ENCODE data around the gene ARHGAP25. TPM values are rescaled to one million over a fixed set of nuclear protein-coding genes. Genes with fewer than 3 reads are reported as not detected.

The ARHGAP25 gene
- total and polyA plus RNA-seq, 2 of the 4 experiments (the other 2 are of a cell fraction) = 0.29 to 0.36 TPM

GRCh38 chr2:68855550-68855949 lies 120.9 kb downstream of the ARHGAP25 start:
- Histone ChIP-seq H3K4me2 (ENCODE audit: low read depth, low read length) (no peak overlapping the region), H3K18ac (ENCODE audit: low read depth, low read length) (no peak overlapping the region), H2BK120ac (ENCODE audit: low read depth, low read length) (peak overlapping the region; percentile 21; the same call in 1 of the 2 replicates), H3K27me3 (ENCODE audit: control insufficient read depth, insufficient read depth, low read length) (no peaks in the 10 kb centered on the region), H3K4ac (ENCODE audit: low read depth, low read length) (peak overlapping the region; percentile 38; the same call in 1 of the 2 replicates), H2AK9ac (replicated peaks; ENCODE audit: low read depth, low read length, poor library complexity) (no peak overlapping the region), H3K56ac (ENCODE audit: extremely low read depth, insufficient read depth, low read length) (no peak overlapping the region), H3K9me1 (ENCODE audit: insufficient read depth, low read length) (peaks cover 12% of the 10 kb centered on the region; the same call in 1 of the 2 replicates), H2AK5ac (ENCODE audit: low read depth, low read length) (0 out of 2 replicates have a peak overlapping the region, but pooled peaks have one; percentile 17), H4K20me1 (ENCODE audit: insufficient read depth, low read length) (no peaks in the 10 kb centered on the region), H3K4me3 (ENCODE audit: insufficient read depth, low read depth, low read length) (no peak overlapping the region), H3K36me3 (ENCODE audit: control insufficient read depth, insufficient read depth, low read length) (no peaks in the 10 kb centered on the region), H3K23ac (ENCODE audit: low read depth, low read length) (no peak overlapping the region), H3K27ac (ENCODE audit: insufficient read depth, low read length) (no peak overlapping the region), H4K91ac (ENCODE audit: insufficient read depth, low read depth, low read length) (no peak overlapping the region), H3K9me3 (ENCODE audit: control insufficient read depth, insufficient read depth, low read length) (no peaks in the 10 kb centered on the region), H2BK15ac (ENCODE audit: low read depth, low read length) (no peak overlapping the region), H2AFZ (replicated peaks; ENCODE audit: low read length, poor library complexity) (no peak overlapping the region), H4K8ac (ENCODE audit: low read depth in 2 of 2, low read length in 2 of 2) (no peak overlapping the region), H4K5ac (ENCODE audit: low read depth, low read length) (no peak overlapping the region), H2BK20ac (ENCODE audit: low read depth, low read length) (no peak overlapping the region; the same call in none of the 2 replicates), H2BK5ac (ENCODE audit: low read depth, low read length, poor library complexity, severe bottlenecking) (no peak overlapping the region), H3K14ac (replicated peaks; ENCODE audit: low read depth, low read length) (no peak overlapping the region), H3K79me1 (ENCODE audit: low read depth in 1 of 2, low read length in 2 of 2) (no peaks in the 10 kb centered on the region), H3K4me1 (ENCODE audit: control insufficient read depth, insufficient read depth, low read length) (peaks cover 10% of the 10 kb centered on the region), H3K9ac (ENCODE audit: low read depth, low read length) (no peak overlapping the region)
- ChIA-PET POLR2A (ENCODE audit: unreplicated experiment) (interaction anchor here (0.6 kb wide), 1 partner anchor 21 kb away, joined by 4 read pairs; no protein-coding TSS in a partner anchor), CTCF (interaction anchor here (0.7 kb wide), 1 partner anchor 892 kb away, joined by 3 read pairs; no protein-coding TSS in a partner anchor)
- in situ Hi-C loops (cut with MboI; ENCODE audit: low sequenced_read_pairs) = no loop called here
- dilution Hi-C loops (cut with HindIII; ENCODE audit: low sequenced_read_pairs, unreplicated experiment) = no loop called here
- BruUV-seq (replicated peaks) = no TSS peak
- TF ChIP-seq ELK1 (IDR thresholded peaks at IDR 0.05; ENCODE audit: borderline replicate concordance, low read depth, low read length) = no peak
- TF ChIP-seq CTCF (conservative IDR thresholded peaks at IDR 0.05; ENCODE audit: low read depth, low read length) = no peak
- TF ChIP-seq SMC3 (IDR thresholded peaks at IDR 0.05; ENCODE audit: low read depth, low read length) = no peak
- no peak for TF ChIP-seq RFX5 (IDR thresholded peaks at IDR 0.05; ENCODE audit: low read depth, low read length)
- TF ChIP-seq POLR2A (IDR thresholded peaks at IDR 0.05; ENCODE audit: low read depth, low read length) = no peak
- no peak for TF ChIP-seq RAD21 (IDR thresholded peaks at IDR 0.05; ENCODE audit: low read length)
- TF ChIP-seq BHLHE40 (IDR thresholded peaks at IDR 0.05; ENCODE audit: low read depth, low read length) = no peak
- TF ChIP-seq RCOR1 (IDR thresholded peaks at IDR 0.05; ENCODE audit: insufficient replicate concordance, low read length) = no peak
- TF ChIP-seq USF2 (IDR thresholded peaks at IDR 0.05; ENCODE audit: low read depth, low read length) = no peak
- no peak for TF ChIP-seq MAFK (IDR thresholded peaks at IDR 0.05; ENCODE audit: low read depth, low read length)
- TF ChIP-seq MXI1 (IDR thresholded peaks at IDR 0.05; ENCODE audit: borderline replicate concordance, low read depth, low read length) = no peak
- TF ChIP-seq CHD1 (IDR thresholded peaks at IDR 0.05; ENCODE audit: low read depth, low read length) = no peak
- no peak for TF ChIP-seq FOS (IDR thresholded peaks at IDR 0.05; ENCODE audit: low read depth, low read length)
- TF ChIP-seq MAZ (IDR thresholded peaks at IDR 0.05; ENCODE audit: borderline replicate concordance, low read depth, low read length) = no peak
- TF ChIP-seq NFE2L2 (IDR thresholded peaks at IDR 0.05; ENCODE audit: low read depth, low read length) = no peak
- TF ChIP-seq CEBPB (IDR thresholded peaks at IDR 0.05; ENCODE audit: low read depth, low read length) = no peak
- ATAC-seq (ENCODE audit: low read depth) (no peak), DNase-seq (no peak)
- intact Hi-C loops (cut with micrococcal nuclease) = loop anchor here (5.0 kb wide), 1 partner anchor 52 kb away; no protein-coding TSS in a partner anchor
- WGBS, 2 experiments (ENCODE audit: extremely low coverage in 2 of 2, insufficient read length in 1 of 2) = no CpG with 5 or more reads among the region's 3 CpGs
